22Rv1 (cell line): Measurements from ENCODE around the gene GRB7.

ENCODE experiments used
- H3K27ac ChIP-seq: fragments of 450-650 bp; 2 replicates; pipeline ENCODE4 v1.5.1; 2017
- CTCF ChIP-seq: fragments of 450-650 bp; IDR thresholded peaks from 2 replicates; pipeline ENCODE4 v1.5.1; 2017; ENCODE audit warnings: mild to moderate bottlenecking
- ZFX ChIP-seq: fragments of 450-650 bp; IDR thresholded peaks from 2 replicates; pipeline ENCODE4 v1.6.1; 2017; ENCODE audit warnings: antibody characterized with exemption, borderline replicate concordance

The GRB7 gene

GRCh38 chr17:39765175-39765574, 27.4 kb downstream of the GRB7 start:
- no peak overlapping the region for H3K27ac ChIP-seq
- TF ChIP-seq ZFX: no peak
- no peak for TF ChIP-seq CTCF

- no peak for TF ChIP-seq CTCF
- TF ChIP-seq ZFX: no peak
- H3K27ac ChIP-seq: no peak overlapping the region
These were observed 28.0 kb downstream of the GRB7 start for GRCh38 chr17:39765766-39766165.

- H3K27ac ChIP-seq: no peak overlapping the region
- TF ChIP-seq ZFX (no peak), CTCF (no peak)
These were observed 29.4 kb downstream of the GRB7 start for GRCh38 chr17:39767147-39767546.

GRCh38 chr17:39769974-39770587, 32.3 kb downstream of the GRB7 start:
- no peak for TF ChIP-seq CTCF
- TF ChIP-seq ZFX: no peak
- H3K27ac ChIP-seq: peak overlapping the region; percentile 49

GRCh38 chr17:39772415-39772814, 34.7 kb downstream of the GRB7 start:
- TF ChIP-seq ZFX (no peak), CTCF (no peak)
- H3K27ac ChIP-seq: no peak overlapping the region

GRCh38 chr17:39772987-39773934, 35.5 kb downstream of the GRB7 start:
- TF ChIP-seq CTCF: no peak
- no peak for TF ChIP-seq ZFX

GRCh38 chr17:39774047-39774446, 36.3 kb downstream of the GRB7 start:
- no peak for TF ChIP-seq CTCF
- TF ChIP-seq ZFX: no peak
- H3K27ac ChIP-seq: no peak overlapping the region

More at GRCh38 chr17:39772987-39773934, 35.5 kb downstream of the GRB7 start:
- no peak overlapping the region for H3K27ac ChIP-seq
